Neural cell (in vitro differentiated cells): ENCODE results near the gene MRPL19. TPM values are rescaled to one million over a fixed set of nuclear protein-coding genes. Genes with fewer than 3 reads are reported as not detected.

Experiments used
- H2AFZ ChIP-seq: fragments of 200-600, 300-800 bp; sonication (generic), shearing (Covaris generic); 2 replicates; pipeline ENCODE4 v1.6.0; 2014; ENCODE audit warnings: low read depth, mild to moderate bottlenecking, antibody characterized with exemption, low read length, moderate library complexity
- H3F3A ChIP-seq: fragments of 200-600 bp; shearing (Covaris generic); 2 replicates; pipeline ENCODE4 v1.6.1; 2016; ENCODE audit warnings: mild to moderate bottlenecking, moderate library complexity, mixed read lengths, antibody characterized with exemption, low read length; ENCODE audit not compliant: insufficient read depth, poor library complexity, severe bottlenecking
- H3K27ac ChIP-seq: fragments of 200-600, 300-800 bp; sonication (generic), shearing (Covaris generic); 2 replicates; pipeline ENCODE4 v1.5.1; 2014; ENCODE audit warnings: mild to moderate bottlenecking, low read length, moderate library complexity
- H3K27me3 ChIP-seq: fragments of 300-800, 200-600 bp; sonication (generic), shearing (Covaris generic); 2 replicates; pipeline ENCODE4 v1.6.0; 2014; ENCODE audit warnings: mild to moderate bottlenecking, low read depth, low read length, moderate library complexity; ENCODE audit not compliant: insufficient read depth
- H3K36me3 ChIP-seq: fragments of 300-800, 200-600 bp; sonication (generic), shearing (Covaris generic); 2 replicates; pipeline ENCODE4 v1.5.1; 2014; ENCODE audit warnings: mild to moderate bottlenecking, antibody characterized with exemption, low read length, moderate library complexity; ENCODE audit not compliant: insufficient read depth
- H3K4me2 ChIP-seq: fragments of 300-800, 200-600 bp; sonication (generic), shearing (Covaris generic); 2 replicates; pipeline ENCODE4 v1.6.0; 2014; ENCODE audit warnings: mild to moderate bottlenecking, low read length
- H3K4me3 ChIP-seq: fragments of 300-800, 200-600 bp; sonication (generic), shearing (Covaris generic); 2 replicates; pipeline ENCODE4 v1.5.1; 2014; ENCODE audit warnings: mild to moderate bottlenecking, low read length, moderate library complexity
- H3K79me2 ChIP-seq: fragments of 200-600 bp; shearing (Covaris generic); replicated peaks from 2 replicates; pipeline ENCODE4 v1.6.0; 2014; ENCODE audit warnings: mild to moderate bottlenecking, low read length, moderate library complexity; ENCODE audit not compliant: insufficient read depth
- H3K9ac ChIP-seq: fragments of 300-800, 200-600 bp; sonication (generic), shearing (Covaris generic); 2 replicates; pipeline ENCODE4 v1.6.1; 2016; ENCODE audit warnings: mild to moderate bottlenecking, low read length, mixed read lengths
- H3K9me2 ChIP-seq: fragments of 200-600 bp; shearing (Covaris generic); 2 replicates; pipeline ENCODE4 v1.6.1; 2016; ENCODE audit warnings: mild to moderate bottlenecking, low read length, mixed read lengths; ENCODE audit not compliant: insufficient read depth
- H3K9me3 ChIP-seq: fragments of 200-600, 300-800 bp; sonication (generic), shearing (Covaris generic); 2 replicates; pipeline ENCODE4 v1.6.1; 2016; ENCODE audit warnings: mild to moderate bottlenecking, mixed run types, low read length, moderate library complexity, mixed read lengths
- H4K20me1 ChIP-seq: fragments of 200-600 bp; shearing (Covaris generic); 2 replicates; pipeline ENCODE4 v1.6.1; 2016; ENCODE audit warnings: mild to moderate bottlenecking, mixed run types; ENCODE audit not compliant: insufficient read depth
- EP300 ChIP-seq: fragments of 450-650 bp; conservative IDR thresholded peaks from 2 replicates; pipeline ENCODE4 v1.6.1; 2014; ENCODE audit warnings: antibody characterized with exemption, mild to moderate bottlenecking, moderate library complexity; ENCODE audit not compliant: poor library complexity, severe bottlenecking
- EZH2 ChIP-seq: fragments of 200-600, 300-800 bp; shearing (Covaris generic), sonication (generic); IDR thresholded peaks from 2 replicates; pipeline ENCODE4 v1.6.1; 2014; ENCODE audit warnings: antibody characterized with exemption, low read length, borderline replicate concordance, mild to moderate bottlenecking; ENCODE audit not compliant: insufficient read depth, poor library complexity, severe bottlenecking
- MXI1 ChIP-seq: fragments of 450-650 bp; conservative IDR thresholded peaks from 2 replicates; pipeline ENCODE4 v1.6.1; 2014; ENCODE audit warnings: antibody characterized with exemption, mild to moderate bottlenecking; ENCODE audit not compliant: poor library complexity, severe bottlenecking
- POLR2AphosphoS5 ChIP-seq: IDR thresholded peaks from 2 replicates; pipeline ENCODE4 v1.6.1; 2012
- RAD21 ChIP-seq: fragments of 450-650 bp; conservative IDR thresholded peaks from 2 replicates; pipeline ENCODE4 v1.6.1; 2014; ENCODE audit warnings: antibody characterized with exemption, mild to moderate bottlenecking, moderate library complexity
- SMC3 ChIP-seq: fragments of 450-650 bp; conservative IDR thresholded peaks from 2 replicates; pipeline ENCODE4 v1.6.1; 2014; ENCODE audit warnings: antibody characterized with exemption, mild to moderate bottlenecking, moderate library complexity; ENCODE audit not compliant: poor library complexity
- TAF1 ChIP-seq: IDR thresholded peaks from 2 replicates; pipeline ENCODE4 v1.6.1; 2012; ENCODE audit warnings: low read depth
- polyA plus RNA-seq: library from polyadenylated mRNA; depleted of rRNA; stranded (reverse); fragments of >200 nt; gene quantifications from 2 replicates; pipeline ENCODE4 v1.2.3, GENCODE V29; 2014
- TF ChIP-seq, protein P1 (sequence below): IDR thresholded peaks from 2 replicates; pipeline ENCODE4 v1.6.1; 2012; ENCODE audit warnings: borderline replicate concordance
- TF ChIP-seq, protein P2 (sequence below): fragments of 450-650 bp; IDR thresholded peaks from 2 replicates; pipeline ENCODE4 v1.5.1; 2014; ENCODE audit warnings: antibody characterized with exemption, mild to moderate bottlenecking, moderate library complexity; ENCODE audit not compliant: poor library complexity, severe bottlenecking

The MRPL19 gene
- polyA plus RNA-seq, 1 donor from 2014 or later, result 28.1 TPM

DNA sequence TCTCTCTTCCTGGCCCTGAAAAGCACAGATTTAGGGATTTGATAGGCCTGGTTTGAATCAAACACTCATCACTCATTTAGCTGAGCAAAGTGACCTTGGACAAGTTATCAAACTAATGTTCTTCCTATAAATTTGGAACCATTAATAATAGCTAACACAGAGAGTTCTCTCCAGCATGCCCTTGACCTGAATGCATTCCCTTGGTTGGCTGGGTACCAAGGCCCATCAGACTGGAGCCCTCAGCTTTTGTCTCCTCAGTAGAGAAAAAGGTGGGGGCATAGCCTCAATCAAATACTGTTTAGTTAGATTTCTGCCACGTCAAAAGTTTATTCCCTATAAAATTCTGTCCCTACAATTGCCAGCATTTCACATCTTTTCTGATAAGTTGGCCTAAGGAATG, 13.8 kb upstream of the MRPL19 start:
- Histone ChIP-seq H3K4me2 (no peak overlapping the region), H3K9me3 (no peaks in the 10 kb centered on the region), H2AFZ (no peak overlapping the region), H3K79me2 (no peaks in the 10 kb centered on the region), H3K36me3 (no peaks in the 10 kb centered on the region), H3F3A (no peaks in the 10 kb centered on the region), H3K27me3 (no peaks in the 10 kb centered on the region), H3K27ac (no peak overlapping the region), H3K9ac (no peak overlapping the region), H4K20me1 (no peaks in the 10 kb centered on the region), H3K4me3 (no peak overlapping the region), H3K9me2 (no peaks in the 10 kb centered on the region)
- TF ChIP-seq SMC3 (no peak), MXI1 (no peak), EP300 (no peak)

DNA sequence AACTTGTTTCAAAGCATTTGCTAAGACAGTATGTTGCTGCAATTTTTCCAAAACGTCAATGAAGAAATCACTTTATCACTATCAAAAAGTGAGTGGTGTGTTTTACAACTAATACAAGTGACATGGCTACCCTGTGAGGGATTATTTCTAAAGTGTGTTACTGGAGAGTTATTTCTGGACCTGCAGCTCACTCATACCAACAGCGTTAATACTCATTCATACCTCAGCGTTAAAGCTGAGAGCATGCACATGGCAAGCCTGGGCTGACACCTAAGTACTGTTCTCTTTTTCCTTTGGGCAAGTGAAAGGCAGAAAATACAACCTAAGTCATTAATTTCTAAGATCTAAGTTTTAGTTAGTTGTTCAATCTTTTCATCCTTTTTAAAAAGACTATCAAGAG, 13.0 kb upstream of the MRPL19 start:
- no peak overlapping the region for H3K9ac ChIP-seq
- TF ChIP-seq, protein P1, sequence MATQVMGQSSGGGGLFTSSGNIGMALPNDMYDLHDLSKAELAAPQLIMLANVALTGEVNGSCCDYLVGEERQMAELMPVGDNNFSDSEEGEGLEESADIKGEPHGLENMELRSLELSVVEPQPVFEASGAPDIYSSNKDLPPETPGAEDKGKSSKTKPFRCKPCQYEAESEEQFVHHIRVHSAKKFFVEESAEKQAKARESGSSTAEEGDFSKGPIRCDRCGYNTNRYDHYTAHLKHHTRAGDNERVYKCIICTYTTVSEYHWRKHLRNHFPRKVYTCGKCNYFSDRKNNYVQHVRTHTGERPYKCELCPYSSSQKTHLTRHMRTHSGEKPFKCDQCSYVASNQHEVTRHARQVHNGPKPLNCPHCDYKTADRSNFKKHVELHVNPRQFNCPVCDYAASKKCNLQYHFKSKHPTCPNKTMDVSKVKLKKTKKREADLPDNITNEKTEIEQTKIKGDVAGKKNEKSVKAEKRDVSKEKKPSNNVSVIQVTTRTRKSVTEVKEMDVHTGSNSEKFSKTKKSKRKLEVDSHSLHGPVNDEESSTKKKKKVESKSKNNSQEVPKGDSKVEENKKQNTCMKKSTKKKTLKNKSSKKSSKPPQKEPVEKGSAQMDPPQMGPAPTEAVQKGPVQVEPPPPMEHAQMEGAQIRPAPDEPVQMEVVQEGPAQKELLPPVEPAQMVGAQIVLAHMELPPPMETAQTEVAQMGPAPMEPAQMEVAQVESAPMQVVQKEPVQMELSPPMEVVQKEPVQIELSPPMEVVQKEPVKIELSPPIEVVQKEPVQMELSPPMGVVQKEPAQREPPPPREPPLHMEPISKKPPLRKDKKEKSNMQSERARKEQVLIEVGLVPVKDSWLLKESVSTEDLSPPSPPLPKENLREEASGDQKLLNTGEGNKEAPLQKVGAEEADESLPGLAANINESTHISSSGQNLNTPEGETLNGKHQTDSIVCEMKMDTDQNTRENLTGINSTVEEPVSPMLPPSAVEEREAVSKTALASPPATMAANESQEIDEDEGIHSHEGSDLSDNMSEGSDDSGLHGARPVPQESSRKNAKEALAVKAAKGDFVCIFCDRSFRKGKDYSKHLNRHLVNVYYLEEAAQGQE, result no peak
- TF ChIP-seq RAD21 (no peak), EP300 (no peak), TAF1 (no peak)
- TF ChIP-seq, protein P2, sequence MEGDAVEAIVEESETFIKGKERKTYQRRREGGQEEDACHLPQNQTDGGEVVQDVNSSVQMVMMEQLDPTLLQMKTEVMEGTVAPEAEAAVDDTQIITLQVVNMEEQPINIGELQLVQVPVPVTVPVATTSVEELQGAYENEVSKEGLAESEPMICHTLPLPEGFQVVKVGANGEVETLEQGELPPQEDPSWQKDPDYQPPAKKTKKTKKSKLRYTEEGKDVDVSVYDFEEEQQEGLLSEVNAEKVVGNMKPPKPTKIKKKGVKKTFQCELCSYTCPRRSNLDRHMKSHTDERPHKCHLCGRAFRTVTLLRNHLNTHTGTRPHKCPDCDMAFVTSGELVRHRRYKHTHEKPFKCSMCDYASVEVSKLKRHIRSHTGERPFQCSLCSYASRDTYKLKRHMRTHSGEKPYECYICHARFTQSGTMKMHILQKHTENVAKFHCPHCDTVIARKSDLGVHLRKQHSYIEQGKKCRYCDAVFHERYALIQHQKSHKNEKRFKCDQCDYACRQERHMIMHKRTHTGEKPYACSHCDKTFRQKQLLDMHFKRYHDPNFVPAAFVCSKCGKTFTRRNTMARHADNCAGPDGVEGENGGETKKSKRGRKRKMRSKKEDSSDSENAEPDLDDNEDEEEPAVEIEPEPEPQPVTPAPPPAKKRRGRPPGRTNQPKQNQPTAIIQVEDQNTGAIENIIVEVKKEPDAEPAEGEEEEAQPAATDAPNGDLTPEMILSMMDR, result no peak
- no peaks in the 10 kb centered on the region for H3K36me3 ChIP-seq
- H3F3A ChIP-seq, result no peaks in the 10 kb centered on the region
- no peaks in the 10 kb centered on the region for H3K27me3 ChIP-seq
- no peak overlapping the region for H3K27ac ChIP-seq
- H3K4me3 ChIP-seq, result no peak overlapping the region
- H3K9me2 ChIP-seq, result no peaks in the 10 kb centered on the region
- H4K20me1 ChIP-seq, result no peaks in the 10 kb centered on the region
- H3K79me2 ChIP-seq, result no peaks in the 10 kb centered on the region
- no peak overlapping the region for H2AFZ ChIP-seq
- no peaks in the 10 kb centered on the region for H3K9me3 ChIP-seq
- no peak overlapping the region for H3K4me2 ChIP-seq

DNA sequence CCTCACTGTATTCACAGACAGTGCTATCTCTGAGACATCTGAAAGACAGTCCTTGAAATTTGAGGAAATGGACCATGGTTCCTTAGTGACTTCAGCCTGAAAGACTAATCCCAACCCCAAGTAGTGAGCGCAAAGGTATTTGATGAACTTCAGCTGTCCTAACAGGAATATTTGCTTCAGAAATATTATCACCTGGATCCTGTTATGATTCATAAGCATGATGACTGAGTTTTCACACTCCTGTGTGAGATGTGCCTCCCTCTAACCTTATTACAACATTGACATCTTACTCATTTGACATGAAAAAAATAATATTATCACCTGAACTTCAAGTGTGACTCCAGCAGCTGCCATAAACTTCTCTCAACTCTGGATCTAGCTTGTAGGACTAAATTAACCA, 11.6 kb upstream of the MRPL19 start:
- no peak overlapping the region for H2AFZ ChIP-seq
- no peaks in the 10 kb centered on the region for H3K9me2 ChIP-seq
- H3F3A ChIP-seq, result no peaks in the 10 kb centered on the region
- H3K9ac ChIP-seq, result no peak overlapping the region
- TF ChIP-seq EZH2, result no peak
- no peak for TF ChIP-seq POLR2AphosphoS5
- TF ChIP-seq, protein P2, result no peak
- no peak for TF ChIP-seq RAD21
- no peak for TF ChIP-seq SMC3
- TF ChIP-seq, protein P1, result no peak
- TF ChIP-seq TAF1, result no peak
- no peak for TF ChIP-seq MXI1
- no peak for TF ChIP-seq EP300
- no peaks in the 10 kb centered on the region for H3K9me3 ChIP-seq
- no peak overlapping the region for H3K4me2 ChIP-seq
- H3K27me3 ChIP-seq, result no peaks in the 10 kb centered on the region
- H4K20me1 ChIP-seq, result no peaks in the 10 kb centered on the region
- no peak overlapping the region for H3K4me3 ChIP-seq
- H3K27ac ChIP-seq, result no peak overlapping the region
- no peaks in the 10 kb centered on the region for H3K79me2 ChIP-seq
- no peaks in the 10 kb centered on the region for H3K36me3 ChIP-seq
